GM12865 (cell line): ENCODE measurements around the gene HPCAL1.

ENCODE experiments used
- DNase-seq: peaks from one replicate; pipeline ENCODE4 v3.0.0; 2010; ENCODE audit warnings: low read depth
- H3K4me3 ChIP-seq: 2 replicates; pipeline ENCODE4 v1.5.1; 2011; ENCODE audit warnings: mild to moderate bottlenecking, low read depth, low read length, control low read depth
- CTCF ChIP-seq: IDR thresholded peaks from 2 replicates; pipeline ENCODE4 v1.5.1; 2011; ENCODE audit warnings: low read length, control low read depth, low read depth, inconsistent platforms; ENCODE audit not compliant: insufficient read depth; ENCODE audit errors: missing control alignments

The HPCAL1 gene

DNA sequence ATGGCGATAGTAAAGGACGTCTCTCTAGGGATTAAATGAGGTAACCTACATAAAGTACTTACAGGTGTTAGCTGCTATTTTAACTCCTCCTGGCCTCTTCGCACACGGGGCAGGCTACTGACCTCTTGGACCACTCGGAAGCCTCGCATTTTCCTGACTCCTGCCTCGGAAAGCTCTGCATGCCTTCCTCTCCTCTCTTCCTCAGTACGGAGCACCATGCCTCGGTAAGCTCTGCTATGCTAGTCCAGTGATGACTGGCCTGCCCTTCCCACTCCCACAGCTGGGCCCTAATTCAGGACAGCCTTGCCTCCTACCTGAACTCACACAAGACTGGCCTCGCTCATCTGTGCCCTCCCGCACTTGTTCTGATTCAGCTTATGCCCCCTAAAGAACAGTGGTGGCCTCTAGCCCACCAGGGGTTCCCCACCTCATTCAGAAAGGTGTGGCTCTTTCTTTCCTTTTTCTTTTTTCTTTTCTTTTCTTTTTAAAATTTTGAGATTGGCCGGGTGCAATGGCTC, 22.7 kb upstream of the HPCAL1 start:
- H3K4me3 ChIP-seq = no peak overlapping the region
- DNase-seq = no peak
- TF ChIP-seq CTCF = no peak

- DNase-seq = no peak
- H3K4me3 ChIP-seq = no peak overlapping the region
- TF ChIP-seq CTCF = no peak
Measured at GRCh38 chr2:10281891-10282290, 20.8 kb upstream of the HPCAL1 start.

- DNase-seq = no peak
- H3K4me3 ChIP-seq = no peak overlapping the region
- TF ChIP-seq CTCF = no peak
Measured at GRCh38 chr2:10282611-10283105, 20.0 kb upstream of the HPCAL1 start.

DNA sequence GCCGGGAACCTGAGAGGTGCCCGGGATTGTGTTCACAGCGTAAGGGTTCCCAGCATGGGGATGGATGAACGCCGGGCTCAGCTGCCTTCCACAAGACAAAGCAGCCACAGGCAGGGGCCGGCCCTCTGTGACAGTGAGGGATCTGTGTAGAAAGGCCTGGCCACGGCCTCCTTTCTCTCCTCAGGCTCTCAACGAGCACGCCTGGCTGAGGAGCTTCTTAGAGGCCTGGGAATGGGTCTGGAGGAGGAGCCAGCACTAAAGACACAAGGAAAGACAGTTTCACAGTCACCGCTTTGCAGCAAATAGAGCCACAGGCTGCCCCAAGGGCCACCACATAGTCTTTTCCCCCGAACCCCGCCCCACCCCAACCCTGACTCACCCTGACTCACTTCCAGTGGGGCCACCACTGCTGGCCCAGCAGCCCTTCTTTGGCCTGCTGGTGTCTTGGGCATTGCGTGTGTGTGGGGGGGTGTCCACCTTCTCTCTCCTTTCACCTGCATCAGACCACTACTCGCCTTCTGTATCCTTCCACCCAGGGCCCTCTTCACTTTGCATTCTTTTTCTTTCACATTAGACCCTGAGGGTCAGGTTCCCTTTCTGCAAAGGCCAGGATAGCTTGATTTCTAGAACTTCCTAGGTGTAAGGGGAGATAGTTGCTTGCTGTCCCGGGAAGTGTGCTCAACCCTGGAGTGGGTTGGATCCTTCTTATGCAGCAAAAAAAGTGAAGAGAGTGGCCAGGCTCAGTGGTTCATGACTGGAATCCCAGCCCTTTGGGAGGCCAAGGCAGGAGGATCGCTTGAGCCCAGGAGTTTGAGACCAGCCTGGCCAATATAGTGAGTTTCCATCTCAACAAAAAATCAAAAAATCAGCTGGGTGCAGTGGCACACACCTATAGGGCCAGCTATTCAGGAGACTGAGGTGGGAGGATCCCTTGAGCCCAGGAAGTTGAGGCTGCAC, 19.3 kb upstream of the HPCAL1 start:
- no peak for TF ChIP-seq CTCF
- no peak overlapping the region for H3K4me3 ChIP-seq
- DNase-seq = no peak

GRCh38 chr2:10284108-10284870, 18.4 kb upstream of the HPCAL1 start:
- no peak overlapping the region for H3K4me3 ChIP-seq
- TF ChIP-seq CTCF = no peak
- DNase-seq = no peak

DNA sequence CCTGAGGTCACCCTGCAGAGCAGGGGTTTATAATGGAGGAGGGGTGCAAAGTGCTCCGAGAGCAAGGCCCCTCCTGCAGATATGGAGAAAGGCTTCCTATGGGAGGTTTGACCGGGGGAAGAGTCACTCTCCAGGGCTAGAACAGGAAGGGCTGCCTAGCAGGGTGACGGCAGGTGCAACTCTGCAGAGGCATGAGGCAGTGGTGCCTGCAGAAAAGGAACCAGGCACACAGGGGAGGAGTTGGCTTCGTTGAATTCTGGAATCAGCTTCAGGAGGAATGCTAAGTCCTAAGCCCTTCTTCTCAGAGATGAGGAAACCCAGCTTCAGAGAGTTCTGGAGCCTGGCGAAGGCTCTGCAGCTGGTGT, 17.5 kb upstream of the HPCAL1 start:
- H3K4me3 ChIP-seq = no peak overlapping the region
- no peak for DNase-seq
- no peak for TF ChIP-seq CTCF
